ENCODE measurements around the gene HGS. TPM values are rescaled to one million over a fixed set of nuclear protein-coding genes. Genes with fewer than 3 reads are reported as not detected.

The HGS gene
- total and polyA plus RNA-seq, 2 of the 13 experiments (the other 11 are each of a cell fraction or from before 2014, with no cell fraction given), result 73.3 to 78.1 TPM

- no TSS peak for BruUV-seq (replicated peaks)
- Histone ChIP-seq H3K27me3 (ENCODE audit: control insufficient read depth in 1 of 2, insufficient read depth in 2 of 2, low read length in 2 of 2) (no peaks in the 10 kb centered on the region; a peak in 1 of 5 replicates), H4K20me1 (ENCODE audit: insufficient read depth, low read length) (peaks cover 15% of the 10 kb centered on the region), H3K4me2 (ENCODE audit: low read depth, low read length) (no peak overlapping the region), H2AFZ (ENCODE audit: low read length) (no peak overlapping the region), H3K27ac (ENCODE audit: extremely low read length, insufficient read depth, low read length) (no peak overlapping the region), H3K9me3 (ENCODE audit: low read length) (no peaks in the 10 kb centered on the region), H3K4me1 (ENCODE audit: insufficient read depth, low read length) (peaks cover 18% of the 10 kb centered on the region), H3K9ac (ENCODE audit: insufficient read depth, low read depth, low read length) (no peak overlapping the region), H3K36me3 (replicated peaks in 1 of 2; ENCODE audit: control insufficient read depth in 1 of 2, insufficient read depth in 2 of 2, low read length in 2 of 2) (peaks cover 49 to 69% of the 10 kb centered on the region in 2 experiments), H3K79me2 (ENCODE audit: insufficient read depth, low read length) (peaks cover 29% of the 10 kb centered on the region), H3K4me3 (replicated peaks in 1 of 3; ENCODE audit: insufficient read depth in 1 of 3, low read depth in 2 of 3, low read length in 3 of 3) (no peak overlapping the region)
- in situ Hi-C loops (cut with HindIII; ENCODE audit: extremely low pct_ligation_motif_present, low pct_unique_long_range_greater_than_20kb) (no loop called here), intact Hi-C loops (cut with micrococcal nuclease; ENCODE audit: unreplicated experiment) (no loop called here)
- ATAC-seq, result no peak
- WGBS (ENCODE audit: low lambda C conversion rate), result 96% methylated on average over 24 of the region's 25 CpGs
- DNase-seq (ENCODE audit: low spot score), result no peak
- TF ChIP-seq PTBP1 (IDR thresholded peaks at IDR 0.05; ENCODE audit: low read depth, low read length, poor library complexity, severe bottlenecking) (no peak), NONO (IDR thresholded peaks at IDR 0.05) (no peak), NONO (CRISPR knock-in tag; conservative IDR thresholded peaks at IDR 0.05) (0 out of 2 replicates have a peak, but pooled peaks have one; percentile 17), ZNF274 (CRISPR knock-in tag; IDR thresholded peaks at IDR 0.05) (0 out of 2 replicates have a peak, but pooled peaks have one; percentile 24), MXD3 (CRISPR knock-in tag; IDR thresholded peaks at IDR 0.05) (no peak), SUZ12 (IDR thresholded peaks at IDR 0.05; ENCODE audit: low read depth, low read length) (no peak), EEA1 (CRISPR knock-in tag; IDR thresholded peaks at IDR 0.05; ENCODE audit: borderline replicate concordance) (no peak), ZNF136 (CRISPR knock-in tag; IDR thresholded peaks at IDR 0.05; ENCODE audit: low read depth) (no peak), ZNF740 (CRISPR knock-in tag; IDR thresholded peaks at IDR 0.05) (peak; percentile 85; the same call in 1 of the 2 replicates), ELF1 (CRISPR knock-in tag; IDR thresholded peaks at IDR 0.05) (no peak), AKAP8 (CRISPR knock-in tag; IDR thresholded peaks at IDR 0.05) (0 out of 2 replicates have a peak, but pooled peaks have one; percentile 3)
- FAIRE-seq, result no peak
- ChIA-PET POLR2A (interaction anchor here (2.1 kb wide), 1 partner anchor 14 kb away, joined by 16 read pairs; the partner anchor contains the start of genes ARL16 and HGS), CTCF (ENCODE audit: low intra/inter-chr PET ratio, low total read pairs) (no interaction called here)
These were observed 13.6 kb downstream of the HGS start for GRCh38 chr17:81697261-81698044.
